ENCODE data around the gene EIF3K. TPM values are rescaled to one million over a fixed set of nuclear protein-coding genes. Genes with fewer than 3 reads are reported as not detected.

EIF3K gene
- polyA plus RNA-seq, 1 donor: 318 TPM

DNA sequence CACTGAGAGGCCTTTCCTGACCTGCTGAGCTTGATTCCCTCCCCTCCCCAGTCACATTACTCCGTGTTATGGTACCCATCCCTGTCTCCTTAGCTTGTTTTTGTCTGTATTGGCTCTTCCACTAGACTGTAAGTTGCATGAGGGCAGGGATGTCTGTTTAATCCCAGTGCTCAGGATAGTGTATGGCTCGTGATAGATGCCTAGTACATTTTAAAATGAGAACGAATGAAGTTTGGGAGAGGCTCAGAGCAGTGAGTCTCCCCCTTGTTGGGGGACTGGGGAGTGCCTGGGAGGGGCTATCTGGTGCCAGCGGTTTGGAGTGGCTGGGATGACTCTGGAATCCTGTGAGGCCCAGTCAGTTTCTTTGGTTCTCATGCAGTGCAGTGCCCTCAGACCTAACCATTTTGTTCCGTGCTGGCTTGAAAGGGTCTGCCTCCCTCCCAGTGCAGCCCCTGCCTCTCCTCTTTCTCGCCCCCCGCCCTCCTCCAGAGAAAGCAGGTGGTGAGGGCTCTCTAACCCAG lies 63.9 kb downstream of the EIF3K start:
- no peak for DNase-seq

DNA sequence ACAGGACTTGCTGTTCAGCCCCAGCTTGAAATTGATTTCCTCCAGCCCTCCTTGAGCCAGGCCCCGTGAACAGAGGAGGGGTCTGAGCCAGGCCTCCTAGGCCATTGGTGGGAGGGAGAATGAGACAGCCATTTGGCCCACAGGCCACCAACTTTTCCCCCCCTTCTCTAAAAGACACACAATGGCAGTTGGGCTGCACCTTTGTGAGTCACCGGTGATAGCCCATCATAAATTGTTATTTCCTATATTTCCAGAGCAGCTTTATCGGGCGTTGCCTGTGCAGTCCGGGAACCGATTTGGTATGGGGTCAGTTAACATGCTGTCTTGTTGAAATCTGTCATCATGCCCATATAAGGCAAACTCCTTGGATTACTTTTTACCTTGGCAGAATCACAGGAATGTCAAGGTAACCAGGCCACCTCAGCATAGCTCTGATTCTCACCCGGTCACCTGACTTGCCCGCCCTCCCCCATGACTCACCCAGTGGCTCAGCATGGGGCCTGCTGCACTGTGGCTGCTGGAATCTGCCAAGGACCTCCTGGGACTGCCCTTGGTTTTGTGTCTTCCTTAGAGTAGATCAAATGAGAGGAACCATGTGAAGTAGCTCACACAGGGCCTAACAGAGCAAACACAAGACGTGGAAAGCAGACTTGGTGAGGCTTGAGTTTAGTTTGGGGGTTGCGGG lies 64.5 kb downstream of the EIF3K start:
- DNase-seq: peak; percentile 74

DNA sequence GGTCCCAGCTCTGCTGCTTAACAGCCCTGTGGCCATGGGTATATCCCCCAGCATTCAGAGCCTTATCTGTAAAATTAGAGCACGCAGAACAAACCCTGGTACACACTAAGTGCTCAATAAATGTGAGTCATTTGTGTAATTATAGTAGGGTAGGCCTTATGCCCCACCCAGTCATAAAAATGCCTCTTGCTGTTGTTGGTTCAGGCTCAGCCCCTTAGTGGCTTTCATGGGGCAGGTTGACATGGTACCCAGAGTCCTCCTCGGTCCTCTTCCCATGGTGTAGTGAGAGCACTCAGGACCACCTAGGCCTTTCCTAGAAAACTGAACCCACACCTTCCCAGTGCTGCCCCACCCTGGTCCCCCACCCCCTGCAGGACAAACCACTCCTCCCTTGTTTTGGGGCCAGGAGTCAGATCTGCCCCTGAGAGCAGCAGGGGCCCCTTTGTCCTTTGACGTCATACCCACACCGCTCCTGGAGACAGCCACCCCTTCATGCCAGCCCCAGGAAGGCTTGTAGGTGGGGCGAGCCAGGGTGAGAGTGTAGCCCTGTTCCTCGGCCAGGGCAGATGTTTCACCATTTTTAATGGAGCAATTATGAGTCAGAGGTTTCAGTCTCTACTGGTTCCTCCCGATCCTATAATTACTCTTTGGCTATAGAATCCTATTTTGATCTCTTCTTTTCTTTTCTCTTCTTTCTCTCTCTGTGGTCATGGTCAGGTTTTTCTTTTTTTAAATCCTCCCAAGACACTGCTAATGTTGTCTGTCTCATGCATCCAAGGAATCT lies 65.3 kb downstream of the EIF3K start:
- no peak for DNase-seq

- DNase-seq: no peak
Observed at GRCh38 chr19:38684862-38685665, 66.1 kb downstream of the EIF3K start.

GRCh38 chr19:38685666-38686529 lies 66.9 kb downstream of the EIF3K start:
- no peak for DNase-seq

DNA sequence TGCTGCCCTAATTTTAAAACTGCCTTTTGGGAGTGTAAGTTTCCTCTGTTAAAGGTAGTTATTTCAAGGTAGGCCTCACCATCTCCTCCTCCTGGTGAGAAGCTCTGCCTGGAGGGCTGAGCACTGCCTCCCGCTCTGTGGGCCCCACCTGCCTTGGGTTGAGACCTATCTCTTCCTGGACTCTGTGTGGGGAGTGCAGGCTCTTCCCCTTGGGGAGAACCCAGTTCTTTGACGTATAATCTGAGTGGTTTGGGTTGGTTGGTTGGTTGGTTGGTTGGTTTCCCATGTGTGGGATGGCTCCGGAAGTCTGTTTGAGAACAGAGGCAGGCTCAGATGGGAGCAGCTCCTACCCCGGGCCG lies 67.5 kb downstream of the EIF3K start:
- no peak for DNase-seq

Other genes starting within 250 kb of the EIF3K start
- 140 TPM for gene PSMD8, start 244.6 kb upstream of the EIF3K start, polyA plus RNA-seq (ENCODE audit: insufficient read length)
- 0.48 TPM for gene GGN, start 231.2 kb upstream of the EIF3K start, polyA plus RNA-seq (ENCODE audit: insufficient read length)
- 1.4 TPM for gene SPRED3, start 230.5 kb upstream of the EIF3K start, polyA plus RNA-seq (ENCODE audit: insufficient read length)
- 13.0 TPM for gene FAM98C, start 216.1 kb upstream of the EIF3K start, polyA plus RNA-seq (ENCODE audit: insufficient read length)
- gene RASGRP4, start 193.0 kb upstream of the EIF3K start, polyA plus RNA-seq (ENCODE audit: insufficient read length): 0.67 TPM
- 9.6 TPM for gene RYR1, start 185.5 kb upstream of the EIF3K start, polyA plus RNA-seq (ENCODE audit: insufficient read length)
- 3.9 TPM for gene MAP4K1, start 1.2 kb upstream of the EIF3K start, polyA plus RNA-seq (ENCODE audit: insufficient read length)
- 654 TPM for gene ACTN4, start 28.5 kb downstream of the EIF3K start, polyA plus RNA-seq (ENCODE audit: insufficient read length)
- gene CAPN12, start 125.3 kb downstream of the EIF3K start, polyA plus RNA-seq (ENCODE audit: insufficient read length): 8.0 TPM
- 0.70 TPM for gene LGALS7, start 154.3 kb downstream of the EIF3K start, polyA plus RNA-seq (ENCODE audit: insufficient read length)
- gene LGALS7B, start 170.0 kb downstream of the EIF3K start, polyA plus RNA-seq (ENCODE audit: insufficient read length): not detected
- gene LGALS4, start 193.8 kb downstream of the EIF3K start, polyA plus RNA-seq (ENCODE audit: insufficient read length): 2.0 TPM
- 129 TPM for gene ECH1, start 212.6 kb downstream of the EIF3K start, polyA plus RNA-seq (ENCODE audit: insufficient read length)
- gene HNRNPL, start 230.8 kb downstream of the EIF3K start, polyA plus RNA-seq (ENCODE audit: insufficient read length): 538 TPM

All from left kidney (tissue), 2 donors.